Measurements from ENCODE around the gene DGKE. TPM values are rescaled to one million over a fixed set of nuclear protein-coding genes. Genes with fewer than 3 reads are reported as not detected.

The DGKE gene
- total RNA-seq, 1 donor from 2014 or later = 33.6 TPM

DNA sequence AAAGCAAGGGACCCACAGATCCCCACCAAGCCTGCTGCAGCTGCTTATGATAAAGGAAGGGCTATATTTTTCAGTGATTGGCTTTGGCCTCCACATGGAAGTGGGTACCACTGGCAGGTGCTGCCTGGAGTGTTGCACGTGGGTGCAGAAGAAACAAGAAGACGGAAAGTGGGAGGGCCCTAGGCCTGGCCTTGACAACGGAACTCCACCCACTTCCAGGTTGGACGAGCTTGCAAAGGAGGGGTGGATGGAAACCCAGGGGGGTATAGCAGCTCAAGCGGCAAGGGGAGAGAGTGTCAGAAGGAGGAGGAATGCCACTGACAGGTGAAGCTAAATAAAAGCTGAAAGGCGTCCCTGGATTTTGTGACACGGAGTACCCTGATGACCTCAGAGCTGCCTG lies 59.6 kb downstream of the DGKE start:
- Mint-ChIP-seq H3K9me3 (no peaks in the 10 kb centered on the region), H3K4me1 (peaks cover 23% of the 10 kb centered on the region), H3K27ac (no peak overlapping the region), H3K36me3 (ENCODE audit: low read depth) (peaks cover 92% of the 10 kb centered on the region), H3K4me3 (no peak overlapping the region), H3K27me3 (no peaks in the 10 kb centered on the region)
- DNase-seq = no peak
- intact Hi-C loops (cut with micrococcal nuclease) = no loop called here

DNA sequence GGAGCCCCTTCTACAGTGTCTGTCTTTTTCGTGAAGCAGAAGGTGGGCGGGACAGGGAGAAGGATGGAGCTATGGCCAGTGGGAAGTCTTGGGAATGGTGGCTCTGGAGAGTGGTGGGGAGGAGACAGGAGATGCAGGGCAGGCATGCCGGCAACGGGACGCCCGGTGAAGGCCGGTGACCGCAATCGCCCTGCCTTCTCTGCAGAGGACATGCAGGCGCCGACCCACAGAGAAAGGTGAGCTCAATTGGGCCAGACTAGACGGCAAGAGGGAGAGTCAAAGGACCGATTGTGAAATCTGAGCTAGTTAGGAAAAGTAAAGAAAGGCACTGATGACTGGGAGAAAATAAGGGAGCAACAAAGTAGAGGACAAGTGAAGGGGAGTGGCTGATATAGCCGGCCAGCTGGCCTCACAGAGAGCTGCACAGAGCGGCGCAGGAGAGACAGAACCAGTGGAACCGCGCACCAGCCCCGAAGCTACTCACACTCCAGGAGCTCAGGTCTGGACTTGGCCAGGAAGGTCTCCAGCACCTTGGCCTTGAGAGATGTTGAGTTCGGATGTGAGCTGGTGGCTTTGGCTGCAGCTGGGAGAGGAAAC lies 61.0 kb downstream of the DGKE start:
- H3K4me3 Mint-ChIP-seq = no peak overlapping the region
- H3K36me3 Mint-ChIP-seq (ENCODE audit: low read depth) = peaks cover 88% of the 10 kb centered on the region
- H3K4me1 Mint-ChIP-seq = peaks cover 24% of the 10 kb centered on the region
- no peaks in the 10 kb centered on the region for H3K27me3 Mint-ChIP-seq
- no peak overlapping the region for H3K27ac Mint-ChIP-seq
- DNase-seq = no peak
- intact Hi-C loops (cut with micrococcal nuclease) = no loop called here
- no peaks in the 10 kb centered on the region for H3K9me3 Mint-ChIP-seq

DNA sequence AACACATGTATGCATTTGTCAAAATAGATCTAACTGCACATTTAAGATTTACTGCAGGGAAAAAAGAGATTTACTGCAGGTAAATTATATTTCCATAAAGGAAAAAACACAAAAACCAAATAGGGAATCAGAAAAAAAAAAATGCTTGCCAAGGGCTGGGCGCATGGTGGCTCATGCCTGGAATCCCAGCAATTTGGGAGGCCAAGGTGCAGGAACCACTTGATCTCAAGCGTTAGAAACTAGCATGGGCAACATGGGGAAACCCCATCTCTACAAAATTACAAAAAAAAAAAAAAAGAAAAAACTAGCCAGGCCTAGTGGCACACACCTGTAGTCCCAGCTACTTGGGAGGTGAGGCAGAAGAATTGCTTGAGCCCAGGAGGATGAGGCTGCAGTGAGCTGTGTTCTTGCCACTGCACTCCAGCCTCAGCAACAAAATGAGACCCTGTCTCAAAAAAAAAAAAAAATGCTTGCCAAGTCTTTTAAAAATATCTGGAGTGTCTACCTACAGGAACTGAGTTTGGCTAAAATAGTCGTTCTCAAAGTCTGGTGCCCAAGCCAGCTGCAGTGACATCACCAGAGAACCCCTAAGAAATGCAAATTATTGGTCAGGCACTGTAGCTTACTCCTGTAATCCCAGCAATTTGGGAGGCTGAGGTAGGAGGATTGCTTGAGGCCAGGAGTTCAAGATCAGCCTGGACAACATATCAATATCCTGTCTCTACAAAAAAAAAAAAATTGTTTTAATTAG lies 62.4 kb downstream of the DGKE start:
- no peaks in the 10 kb centered on the region for H3K9me3 Mint-ChIP-seq

DNA sequence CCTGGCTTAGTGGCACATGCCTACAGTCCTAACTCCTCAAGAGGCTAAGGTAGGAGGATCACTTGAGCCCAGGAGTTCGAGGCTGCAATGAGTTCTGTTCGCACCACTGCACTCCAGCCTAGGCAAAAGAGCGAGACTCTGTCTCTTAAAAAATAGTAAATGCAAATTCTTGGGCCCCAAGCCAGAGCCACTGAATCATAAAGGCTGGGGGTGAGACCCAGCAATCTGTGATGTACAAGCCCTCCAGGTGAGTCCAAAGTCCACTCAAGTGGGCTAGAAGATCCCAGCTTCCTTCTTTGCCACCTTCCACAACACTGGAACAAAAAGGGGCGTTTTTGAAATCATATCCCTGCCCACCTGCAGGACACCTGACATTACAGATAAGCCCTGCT lies 63.0 kb downstream of the DGKE start:
- peaks cover 85% of the 10 kb centered on the region for H3K36me3 Mint-ChIP-seq (ENCODE audit: low read depth)

More for the DNA sequence above, 62.4 kb downstream of the DGKE start:
- DNase-seq = no peak
- H3K4me1 Mint-ChIP-seq = peaks cover 30% of the 10 kb centered on the region
- H3K36me3 Mint-ChIP-seq (ENCODE audit: low read depth) = peaks cover 85% of the 10 kb centered on the region
- H3K27me3 Mint-ChIP-seq = no peaks in the 10 kb centered on the region
- no peak overlapping the region for H3K4me3 Mint-ChIP-seq
- H3K27ac Mint-ChIP-seq = no peak overlapping the region
- intact Hi-C loops (cut with micrococcal nuclease) = no loop called here

GRCh38 chr17:56897646-56898424 lies 63.9 kb downstream of the DGKE start:
- Mint-ChIP-seq H3K4me1 (peaks cover 28% of the 10 kb centered on the region), H3K36me3 (ENCODE audit: low read depth) (peaks cover 85% of the 10 kb centered on the region), H3K4me3 (no peak overlapping the region), H3K27me3 (no peaks in the 10 kb centered on the region), H3K27ac (peak overlapping the region; percentile 30), H3K9me3 (no peaks in the 10 kb centered on the region)
- DNase-seq = no peak
- intact Hi-C loops (cut with micrococcal nuclease) = no loop called here

More for the DNA sequence above, 63.0 kb downstream of the DGKE start:
- H3K4me1 Mint-ChIP-seq = peaks cover 31% of the 10 kb centered on the region
- no peak overlapping the region for H3K27ac Mint-ChIP-seq
- no peak for DNase-seq
- H3K4me3 Mint-ChIP-seq = no peak overlapping the region
- intact Hi-C loops (cut with micrococcal nuclease) = no loop called here
- H3K9me3 Mint-ChIP-seq = no peaks in the 10 kb centered on the region
- no peaks in the 10 kb centered on the region for H3K27me3 Mint-ChIP-seq

DNA sequence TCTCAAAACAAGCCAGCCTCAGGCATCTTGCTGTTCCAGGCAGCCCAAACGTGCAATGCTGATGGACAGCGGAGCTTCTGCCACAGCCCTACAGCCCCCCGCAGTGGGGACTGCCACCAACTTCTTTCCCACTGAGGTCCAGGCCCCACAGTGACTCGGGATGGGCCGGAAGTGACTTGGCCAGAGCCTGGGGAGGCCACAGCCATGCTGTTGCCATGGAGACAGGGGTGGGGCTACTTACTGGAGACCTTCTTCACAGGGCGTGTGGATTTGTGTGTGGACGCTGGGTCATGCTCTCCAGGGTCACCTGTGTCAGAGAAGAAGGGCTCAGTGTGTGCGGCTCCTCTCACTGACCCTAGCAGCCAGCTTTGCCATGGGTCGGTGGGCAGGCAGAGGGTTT lies 64.9 kb downstream of the DGKE start:
- Mint-ChIP-seq H3K4me3 (no peak overlapping the region), H3K36me3 (ENCODE audit: low read depth) (peaks cover 82% of the 10 kb centered on the region), H3K4me1 (peaks cover 26% of the 10 kb centered on the region), H3K27ac (no peak overlapping the region), H3K27me3 (no peaks in the 10 kb centered on the region), H3K9me3 (no peaks in the 10 kb centered on the region)
- DNase-seq = no peak
- intact Hi-C loops (cut with micrococcal nuclease) = no loop called here

DNA sequence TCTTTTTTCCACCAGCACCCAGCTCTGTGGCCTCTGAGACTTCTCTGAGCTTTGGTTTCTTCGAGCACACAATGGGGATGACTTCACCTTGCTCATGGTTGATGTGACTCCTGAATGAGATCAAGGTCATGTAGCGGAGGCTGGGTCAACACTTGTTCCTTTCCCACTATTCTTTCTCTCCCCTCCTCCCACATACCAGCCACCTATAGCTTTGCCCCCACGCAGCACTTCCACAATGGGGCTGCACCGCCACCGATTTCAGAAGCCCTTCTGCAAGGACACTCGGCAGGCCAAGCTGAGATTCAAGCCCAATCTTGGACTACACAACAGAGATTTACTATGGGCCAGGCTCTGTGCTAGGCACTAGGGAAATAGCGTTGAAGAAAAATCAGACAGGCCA lies 65.5 kb downstream of the DGKE start:
- Mint-ChIP-seq H3K4me3 (no peak overlapping the region), H3K9me3 (no peaks in the 10 kb centered on the region), H3K27me3 (no peaks in the 10 kb centered on the region), H3K36me3 (ENCODE audit: low read depth) (peaks cover 83% of the 10 kb centered on the region), H3K27ac (no peak overlapping the region), H3K4me1 (peaks cover 30% of the 10 kb centered on the region)
- DNase-seq = no peak
- intact Hi-C loops (cut with micrococcal nuclease) = no loop called here

DNA sequence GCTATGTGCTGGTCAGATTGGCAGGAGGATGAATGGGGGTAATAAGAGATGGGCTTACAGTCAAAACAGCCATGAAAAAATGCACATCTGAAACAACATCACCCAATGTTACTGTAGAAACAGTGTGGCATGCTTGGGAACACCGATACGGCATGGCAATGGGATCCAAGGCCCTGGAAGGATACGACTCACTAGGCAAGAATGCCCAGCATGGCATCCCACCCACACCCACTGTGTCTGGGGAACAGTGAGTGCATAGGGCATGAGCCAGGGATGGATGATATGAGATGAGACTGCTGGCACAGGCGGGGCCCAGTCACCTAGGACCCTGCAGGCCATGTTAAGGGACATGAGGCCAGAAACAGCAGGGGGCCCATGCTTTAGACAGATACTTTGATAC lies 68.4 kb downstream of the DGKE start:
- intact Hi-C loops (cut with micrococcal nuclease) = no loop called here
- no peak overlapping the region for H3K4me3 Mint-ChIP-seq
- peaks cover 78% of the 10 kb centered on the region for H3K36me3 Mint-ChIP-seq (ENCODE audit: low read depth)
- H3K9me3 Mint-ChIP-seq = no peaks in the 10 kb centered on the region
- H3K27ac Mint-ChIP-seq = no peak overlapping the region
- no peaks in the 10 kb centered on the region for H3K27me3 Mint-ChIP-seq
- H3K4me1 Mint-ChIP-seq = peaks cover 38% of the 10 kb centered on the region
- no peak for DNase-seq

DNA sequence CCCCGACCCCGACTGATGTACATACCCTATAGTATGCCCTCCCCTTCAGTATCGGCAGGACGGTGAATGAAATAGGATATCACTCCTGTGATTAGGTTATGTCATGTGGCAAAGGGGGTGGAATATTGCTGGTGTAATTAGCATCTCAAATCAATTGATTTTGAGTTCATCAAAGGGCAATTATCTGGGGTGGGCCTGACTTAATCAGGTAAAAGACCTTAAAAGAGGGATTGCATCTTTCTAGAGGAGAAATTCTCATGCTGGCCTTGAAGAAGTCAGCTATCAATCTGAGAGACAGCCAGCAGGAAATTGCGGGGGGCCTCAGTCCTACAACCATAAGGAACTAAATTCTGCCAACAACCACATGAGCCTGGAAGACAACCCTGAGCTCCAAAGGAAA lies 69.6 kb downstream of the DGKE start:
- Mint-ChIP-seq H3K36me3 (ENCODE audit: low read depth) (peaks cover 76% of the 10 kb centered on the region), H3K4me1 (peaks cover 39% of the 10 kb centered on the region), H3K9me3 (no peaks in the 10 kb centered on the region)

DNA sequence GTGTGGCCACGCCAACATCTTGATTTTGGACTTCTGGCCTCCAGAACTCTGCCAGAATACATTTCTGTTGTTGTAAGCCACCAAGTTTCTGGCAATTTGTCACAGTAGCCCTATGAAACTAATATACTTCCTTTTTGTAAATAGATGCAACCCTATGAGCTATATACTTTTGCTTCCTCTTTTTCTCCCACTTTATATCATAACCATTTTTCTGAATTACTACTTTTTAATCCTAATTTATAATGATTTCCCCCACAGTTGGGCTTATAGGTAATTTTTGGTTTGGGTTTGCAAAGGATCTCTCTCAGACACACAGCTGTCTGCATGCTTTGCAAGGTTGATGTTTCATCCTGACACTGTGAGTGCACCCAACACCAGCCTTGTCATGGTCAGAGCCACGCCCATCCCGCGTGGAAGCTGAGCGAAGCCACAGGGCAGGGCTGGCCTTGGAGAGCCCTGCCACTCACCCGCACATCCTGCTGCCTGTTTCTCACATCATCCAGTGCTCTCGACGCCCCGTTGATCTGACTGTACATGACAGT lies 74.1 kb downstream of the DGKE start:
- H3K36me3 Mint-ChIP-seq (ENCODE audit: low read depth) = peaks cover 66% of the 10 kb centered on the region
- intact Hi-C loops (cut with micrococcal nuclease) = no loop called here
- no peaks in the 10 kb centered on the region for H3K27me3 Mint-ChIP-seq
- peaks cover 61% of the 10 kb centered on the region for H3K4me1 Mint-ChIP-seq
- peak overlapping the region; percentile 97 for H3K4me3 Mint-ChIP-seq
- DNase-seq = peak; percentile 82
- H3K9me3 Mint-ChIP-seq = no peaks in the 10 kb centered on the region
- H3K27ac Mint-ChIP-seq = peak overlapping the region; percentile 36

More for the DNA sequence above, 69.6 kb downstream of the DGKE start:
- no peaks in the 10 kb centered on the region for H3K27me3 Mint-ChIP-seq
- no peak overlapping the region for H3K4me3 Mint-ChIP-seq
- DNase-seq = no peak
- intact Hi-C loops (cut with micrococcal nuclease) = no loop called here
- H3K27ac Mint-ChIP-seq = no peak overlapping the region

DNA sequence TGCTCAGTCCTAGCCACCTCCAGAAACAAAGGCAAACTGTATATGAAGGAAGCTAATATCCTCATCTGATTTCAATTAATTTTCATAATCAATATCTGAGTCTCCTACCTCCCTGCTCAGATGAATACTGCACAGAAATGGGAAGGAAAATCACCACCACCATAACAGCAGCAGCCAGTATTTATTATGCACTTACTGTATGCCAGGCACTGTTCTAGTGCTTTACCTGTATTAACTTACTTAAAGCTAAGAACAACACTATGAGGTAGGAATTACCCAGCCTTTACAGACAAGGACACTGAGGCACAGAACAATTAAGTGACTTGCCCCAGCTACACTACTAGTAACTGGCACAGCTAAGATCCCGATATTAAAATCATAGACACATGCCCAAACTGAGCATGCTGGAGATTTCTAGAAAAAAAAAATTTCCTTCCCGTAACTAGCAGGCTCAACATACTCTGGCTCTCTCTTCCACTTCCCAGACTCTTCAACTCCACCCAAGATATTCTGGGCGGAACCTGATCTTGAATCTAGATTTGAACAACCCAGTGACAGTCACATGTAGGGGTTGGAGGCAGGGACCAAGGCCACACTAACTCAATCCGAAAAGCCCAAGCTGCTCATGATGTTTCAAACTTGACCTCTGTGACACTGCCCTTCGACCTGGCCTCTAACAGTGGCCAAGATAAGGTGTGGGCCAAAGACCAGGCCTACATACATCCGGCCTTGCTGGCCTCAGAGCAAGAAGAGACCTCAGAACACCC lies 76.0 kb downstream of the DGKE start:
- Mint-ChIP-seq H3K27ac (peak overlapping the region; percentile 28), H3K4me3 (peak overlapping the region; percentile 97), H3K36me3 (ENCODE audit: low read depth) (peaks cover 53% of the 10 kb centered on the region), H3K27me3 (no peaks in the 10 kb centered on the region), H3K4me1 (peaks cover 58% of the 10 kb centered on the region), H3K9me3 (no peaks in the 10 kb centered on the region)
- no peak for DNase-seq
- intact Hi-C loops (cut with micrococcal nuclease) = loop anchor here (5.0 kb wide), 1 partner anchor 177 kb away; the partner anchor contains the start of gene AKAP1

GRCh38 chr17:56910509-56911235 lies 76.7 kb downstream of the DGKE start:
- H3K27ac Mint-ChIP-seq = peak overlapping the region; percentile 28
- peaks cover 51% of the 10 kb centered on the region for H3K36me3 Mint-ChIP-seq (ENCODE audit: low read depth)
- no peaks in the 10 kb centered on the region for H3K27me3 Mint-ChIP-seq
- DNase-seq = no peak
- intact Hi-C loops (cut with micrococcal nuclease) = loop anchor here (5.0 kb wide), 1 partner anchor 177 kb away; the partner anchor contains the start of gene AKAP1
- H3K4me1 Mint-ChIP-seq = peaks cover 64% of the 10 kb centered on the region
- no peaks in the 10 kb centered on the region for H3K9me3 Mint-ChIP-seq
- H3K4me3 Mint-ChIP-seq = peak overlapping the region; percentile 97
